ENCODE measurements around the gene GBF1. TPM values are rescaled to one million over a fixed set of nuclear protein-coding genes. Genes with fewer than 3 reads are reported as not detected.
A peak's percentile ranks its signal among the peaks of the same experiment; 100 is the strongest.

GBF1 gene
- polyA plus RNA-seq, 3 donors = 4.2 to 17.4 (median 11.9) TPM

- no peak overlapping the region for H3K27ac ChIP-seq (ENCODE audit: low read depth in 1 of 2, low read length in 2 of 2)
- no peak for TF ChIP-seq CTCF (IDR thresholded peaks at IDR 0.05)
- H3K79me2 ChIP-seq (ENCODE audit: insufficient read depth, low read length) = no peaks in the 10 kb centered on the region
- H3K4me1 ChIP-seq (ENCODE audit: control insufficient read depth in 1 of 2, insufficient read depth in 2 of 2, low read length in 2 of 2) = no peaks in the 10 kb centered on the region
- Mint-ChIP-seq H3K27me3 (ENCODE audit: low read depth in 3 of 3) (peaks cover 0 to 2% (median 0%) of the 10 kb centered on the region in 3 donors), H3K9me3 (peaks cover 0 to 5% (median 0%) of the 10 kb centered on the region in 7 donors), H3K36me3 (peaks cover 94% of the 10 kb centered on the region in 2 donors), H3K4me3 (no peak overlapping the region), H3K27ac (peak overlapping the region in 1 of 7 donors; percentile 41), H3K4me1 (no peaks in the 10 kb centered on the region)
- 100% methylated on average over 1 of the region's 2 CpGs for WGBS (ENCODE audit: insufficient coverage)
- H2AFZ ChIP-seq (ENCODE audit: insufficient read depth, low read depth, low read length, poor library complexity, severe bottlenecking) = no peak overlapping the region
- H3K4me2 ChIP-seq (replicated peaks; ENCODE audit: extremely low read depth, low read length, poor library complexity, severe bottlenecking) = no peak overlapping the region
- DNase-seq = no peak
- no peak overlapping the region for H3K9ac ChIP-seq (ENCODE audit: insufficient read depth, low read length, poor library complexity, severe bottlenecking)
- peaks cover 3% of the 10 kb centered on the region for H4K20me1 ChIP-seq (ENCODE audit: insufficient read depth, low read length)
- H3K4me3 ChIP-seq (replicated peaks in 1 of 3; ENCODE audit: low read depth in 2 of 3, low read length in 3 of 3) = no peak overlapping the region
- intact Hi-C loops (cut with micrococcal nuclease) = no loop called here
- no peaks in the 10 kb centered on the region for H3K27me3 ChIP-seq (ENCODE audit: control insufficient read depth in 2 of 2, insufficient read depth in 2 of 2, low read length in 2 of 2)
- H3K9me3 ChIP-seq (replicated peaks in 1 of 2; ENCODE audit: control insufficient read depth in 1 of 2, insufficient read depth in 1 of 2, low read length in 2 of 2) = no peaks in the 10 kb centered on the region
- H3K36me3 ChIP-seq (replicated peaks in 1 of 2; ENCODE audit: control insufficient read depth in 1 of 2, insufficient read depth in 2 of 2, low read length in 2 of 2) = peaks cover 88 to 100% of the 10 kb centered on the region in 2 donors
These were observed 126.0 kb downstream of the GBF1 start for GRCh38 chr10:102371295-102371694.

- Mint-ChIP-seq H3K36me3 (peaks cover 81 to 93% of the 10 kb centered on the region in 2 donors), H3K27ac (no peak overlapping the region), H3K4me3 (no peak overlapping the region), H3K4me1 (no peaks in the 10 kb centered on the region), H3K9me3 (no peaks in the 10 kb centered on the region), H3K27me3 (ENCODE audit: low read depth in 3 of 3) (peaks cover 0 to 2% (median 0%) of the 10 kb centered on the region in 3 donors)
- WGBS (ENCODE audit: insufficient coverage) = 96% methylated on average over 7 of the region's 7 CpGs
- H2AFZ ChIP-seq (ENCODE audit: insufficient read depth, low read depth, low read length, poor library complexity, severe bottlenecking) = no peak overlapping the region
- intact Hi-C loops (cut with micrococcal nuclease) = no loop called here
- H3K4me3 ChIP-seq (replicated peaks in 1 of 3; ENCODE audit: low read depth in 2 of 3, low read length in 3 of 3) = no peak overlapping the region
- no peaks in the 10 kb centered on the region for H3K4me1 ChIP-seq (ENCODE audit: control insufficient read depth in 1 of 2, insufficient read depth in 2 of 2, low read length in 2 of 2)
- no peaks in the 10 kb centered on the region for H3K79me2 ChIP-seq (ENCODE audit: insufficient read depth, low read length)
- no peak overlapping the region for H3K27ac ChIP-seq (ENCODE audit: low read depth in 1 of 2, low read length in 2 of 2)
- no peak for DNase-seq
- H3K27me3 ChIP-seq (ENCODE audit: control insufficient read depth in 2 of 2, insufficient read depth in 2 of 2, low read length in 2 of 2) = no peaks in the 10 kb centered on the region
- no peak overlapping the region for H3K4me2 ChIP-seq (replicated peaks; ENCODE audit: extremely low read depth, low read length, poor library complexity, severe bottlenecking)
- TF ChIP-seq CTCF (IDR thresholded peaks at IDR 0.05) = no peak
- no peaks in the 10 kb centered on the region for H3K9me3 ChIP-seq (replicated peaks in 1 of 2; ENCODE audit: control insufficient read depth in 1 of 2, insufficient read depth in 1 of 2, low read length in 2 of 2)
- no peaks in the 10 kb centered on the region for H4K20me1 ChIP-seq (ENCODE audit: insufficient read depth, low read length)
- H3K9ac ChIP-seq (ENCODE audit: insufficient read depth, low read length, poor library complexity, severe bottlenecking) = no peak overlapping the region
- H3K36me3 ChIP-seq (replicated peaks in 1 of 2; ENCODE audit: control insufficient read depth in 1 of 2, insufficient read depth in 2 of 2, low read length in 2 of 2) = peaks cover 81 to 98% of the 10 kb centered on the region in 2 donors
These were observed 129.9 kb downstream of the GBF1 start for GRCh38 chr10:102375250-102375649.

Measured in CD14-positive monocyte (primary cell).